GM12865 (cell line): Measurements from ENCODE around the gene GRK5.
A peak's percentile ranks its signal among the peaks of the same experiment; 100 is the strongest.

Experiments
- DNase-seq: peaks from one replicate; pipeline ENCODE4 v3.0.0; 2010; ENCODE audit warnings: low read depth
- H3K4me3 ChIP-seq: 2 replicates; pipeline ENCODE4 v1.5.1; 2011; ENCODE audit warnings: mild to moderate bottlenecking, low read depth, low read length, control low read depth
- TF ChIP-seq, protein P1 (sequence below): IDR thresholded peaks from 2 replicates; pipeline ENCODE4 v1.5.1; 2011; ENCODE audit warnings: low read length, control low read depth, low read depth, inconsistent platforms; ENCODE audit not compliant: insufficient read depth; ENCODE audit errors: missing control alignments

The GRK5 gene

DNA sequence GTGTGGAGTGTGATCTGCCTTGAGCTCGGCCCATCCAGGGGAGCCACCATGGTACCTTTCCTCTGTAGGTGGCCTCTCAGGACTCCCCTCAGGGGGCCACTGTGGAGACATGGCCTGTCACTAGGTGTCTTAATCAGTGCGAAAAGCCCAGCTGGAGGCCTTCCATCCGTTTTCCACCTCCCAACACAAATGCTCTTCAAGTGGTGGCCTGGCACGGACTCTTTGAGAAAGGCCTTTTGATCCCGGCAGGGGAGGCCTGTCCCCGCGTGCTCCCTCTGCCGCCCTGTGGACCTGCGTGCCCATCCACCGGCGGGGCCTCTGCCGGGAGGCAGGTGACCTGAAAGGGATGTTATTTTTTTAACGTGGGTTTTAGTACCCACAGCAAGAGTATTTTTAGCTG, 185.6 kb downstream of the GRK5 start:
- DNase-seq = no peak
- TF ChIP-seq, protein P1, sequence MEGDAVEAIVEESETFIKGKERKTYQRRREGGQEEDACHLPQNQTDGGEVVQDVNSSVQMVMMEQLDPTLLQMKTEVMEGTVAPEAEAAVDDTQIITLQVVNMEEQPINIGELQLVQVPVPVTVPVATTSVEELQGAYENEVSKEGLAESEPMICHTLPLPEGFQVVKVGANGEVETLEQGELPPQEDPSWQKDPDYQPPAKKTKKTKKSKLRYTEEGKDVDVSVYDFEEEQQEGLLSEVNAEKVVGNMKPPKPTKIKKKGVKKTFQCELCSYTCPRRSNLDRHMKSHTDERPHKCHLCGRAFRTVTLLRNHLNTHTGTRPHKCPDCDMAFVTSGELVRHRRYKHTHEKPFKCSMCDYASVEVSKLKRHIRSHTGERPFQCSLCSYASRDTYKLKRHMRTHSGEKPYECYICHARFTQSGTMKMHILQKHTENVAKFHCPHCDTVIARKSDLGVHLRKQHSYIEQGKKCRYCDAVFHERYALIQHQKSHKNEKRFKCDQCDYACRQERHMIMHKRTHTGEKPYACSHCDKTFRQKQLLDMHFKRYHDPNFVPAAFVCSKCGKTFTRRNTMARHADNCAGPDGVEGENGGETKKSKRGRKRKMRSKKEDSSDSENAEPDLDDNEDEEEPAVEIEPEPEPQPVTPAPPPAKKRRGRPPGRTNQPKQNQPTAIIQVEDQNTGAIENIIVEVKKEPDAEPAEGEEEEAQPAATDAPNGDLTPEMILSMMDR = no peak
- H3K4me3 ChIP-seq = no peak overlapping the region

GRCh38 chr10:119393421-119393820, 186.1 kb downstream of the GRK5 start:
- H3K4me3 ChIP-seq = no peak overlapping the region
- TF ChIP-seq, protein P1 = no peak
- no peak for DNase-seq

DNA sequence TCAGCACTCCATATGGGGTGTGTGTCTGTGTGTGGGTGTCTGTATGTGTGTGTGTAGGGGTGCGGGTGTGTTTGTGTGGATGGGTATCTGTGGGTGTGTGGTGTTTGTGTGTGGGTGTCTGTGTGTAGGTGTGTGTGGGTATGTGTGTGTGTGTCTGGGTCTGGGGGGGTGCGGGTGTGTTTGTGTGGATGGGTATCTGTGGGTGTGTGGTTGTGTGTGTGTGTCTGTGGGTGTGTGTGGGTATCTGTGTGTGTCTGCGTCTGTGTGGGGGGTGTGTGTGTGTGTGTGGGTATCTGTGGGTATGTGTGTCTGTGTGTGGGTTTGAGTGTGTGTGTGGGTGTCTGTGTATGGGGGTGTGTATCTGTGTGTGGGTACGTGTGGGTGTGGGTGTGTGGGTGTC, 186.5 kb downstream of the GRK5 start:
- TF ChIP-seq, protein P1 = no peak
- DNase-seq = no peak
- H3K4me3 ChIP-seq = no peak overlapping the region

DNA sequence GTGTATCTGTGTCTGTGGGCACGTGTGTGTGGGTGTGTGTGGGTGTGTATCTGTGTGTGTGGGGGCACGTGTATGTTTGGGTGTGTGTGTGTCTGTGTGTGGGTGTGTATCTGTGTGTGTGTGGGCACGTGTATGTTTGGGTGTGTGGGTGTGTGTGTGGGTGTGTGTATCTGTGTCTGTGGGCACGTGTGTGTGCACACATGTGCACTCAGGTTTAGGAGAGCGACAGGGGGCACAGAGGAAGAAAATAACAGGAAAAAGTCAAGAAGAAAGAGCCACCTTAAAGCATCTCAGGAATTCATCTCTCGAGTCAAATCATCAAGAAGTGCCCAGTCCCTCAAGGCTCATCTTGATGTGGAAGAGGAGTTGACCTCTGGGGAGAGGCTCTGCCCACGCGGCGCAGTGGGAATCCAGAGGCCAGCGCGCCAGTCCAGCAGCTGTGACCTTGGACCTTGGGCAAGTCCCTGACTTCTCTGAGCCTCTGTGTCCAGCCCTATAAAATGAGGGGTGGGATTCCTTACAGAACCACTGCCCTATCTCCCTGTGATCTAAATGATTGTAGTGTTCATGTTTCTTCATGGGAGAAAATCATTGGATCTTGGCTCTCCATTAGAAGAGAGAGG, 187.4 kb downstream of the GRK5 start:
- DNase-seq = no peak
- TF ChIP-seq, protein P1 = no peak
- H3K4me3 ChIP-seq = no peak overlapping the region

DNA sequence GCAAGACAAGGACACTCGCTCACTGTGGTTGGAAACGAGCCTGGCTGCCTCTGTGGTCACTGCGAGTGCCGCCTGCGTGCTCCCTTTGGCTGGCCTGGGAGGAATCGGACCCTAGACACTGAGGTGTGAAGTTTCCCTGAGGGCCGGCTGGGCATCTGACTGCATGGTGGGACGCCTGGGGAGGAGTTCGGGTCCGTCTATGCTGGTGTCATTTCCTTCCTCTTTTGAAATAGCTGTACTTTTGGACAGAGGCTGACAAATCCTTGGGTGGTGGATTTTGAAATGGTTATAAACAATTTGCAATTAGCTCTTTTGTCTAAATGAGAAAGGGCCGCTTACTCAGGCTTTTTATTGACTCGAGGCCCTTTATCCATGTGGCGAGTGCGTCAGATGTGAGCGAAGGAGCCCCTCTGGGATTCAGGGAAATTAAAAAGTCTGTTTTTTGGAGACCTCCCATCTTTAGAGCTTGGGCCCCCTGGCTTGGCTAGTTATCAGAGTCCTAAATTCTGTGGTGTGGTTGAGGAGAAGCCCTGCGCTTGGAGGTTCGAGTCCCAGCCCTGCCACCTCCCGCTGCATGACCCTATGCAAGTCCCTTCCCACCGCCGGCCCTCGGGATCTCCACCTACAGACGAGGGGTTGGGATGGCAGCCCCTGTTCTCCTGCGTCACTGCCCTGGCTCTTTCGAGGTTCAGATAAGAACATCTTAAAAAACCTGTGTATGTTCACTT, 188.1 kb downstream of the GRK5 start:
- H3K4me3 ChIP-seq = no peak overlapping the region
- TF ChIP-seq, protein P1 = no peak
- DNase-seq = peak; percentile 25

DNA sequence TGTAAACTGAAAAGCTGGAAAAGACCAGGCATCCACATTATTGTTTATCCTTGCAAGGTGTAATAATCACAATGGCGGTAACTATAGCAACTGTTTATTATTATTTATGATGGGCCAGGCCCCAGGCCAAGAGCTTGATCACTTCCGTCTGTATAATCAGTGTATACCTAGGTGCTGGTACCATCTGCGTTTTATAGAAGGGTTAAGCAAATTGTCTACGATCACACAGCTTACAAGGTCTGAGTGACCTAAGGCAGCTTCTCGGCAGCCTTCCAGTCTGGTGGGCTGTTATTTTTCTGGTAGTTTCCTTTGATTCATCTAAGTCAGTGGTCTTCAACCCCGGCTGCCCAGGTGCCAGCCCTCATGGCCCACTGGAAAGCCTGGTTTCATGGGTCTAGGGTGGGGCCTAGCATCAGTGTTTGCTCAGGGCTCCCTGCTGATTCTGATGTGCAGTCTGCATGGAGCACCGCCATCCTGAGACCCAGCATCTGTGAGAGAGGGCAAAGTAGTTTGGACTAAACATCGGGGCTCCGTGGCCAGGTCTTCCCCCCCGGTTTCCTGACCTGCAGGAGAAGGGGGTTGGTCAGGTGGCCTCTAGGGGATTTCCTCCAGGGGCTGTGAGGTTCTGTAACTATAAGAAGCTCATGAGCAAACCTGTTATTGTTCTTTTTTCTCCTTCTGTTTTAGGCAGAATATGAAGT, 188.8 kb downstream of the GRK5 start:
- TF ChIP-seq, protein P1 = no peak
- peak; percentile 38 for DNase-seq
- H3K4me3 ChIP-seq = no peak overlapping the region
